Uterus (tissue), 2 donors: Measurements from ENCODE around the gene CBX1.

Source experiments
- CTCF ChIP-seq, 4 experiments: fragments of 200-600 bp in 2 of 4; fragments of 450-650 bp in 2 of 4; sonication (generic) in 2 of 4; IDR thresholded peaks; one replicate each; pipeline ENCODE4 v1.5.1; 2016 to 2019; ENCODE audit warnings: antibody characterized with exemption in 4 of 4, mild to moderate bottlenecking in 2 of 4, moderate library complexity in 1 of 4
- POLR2A ChIP-seq, 2 donors: fragments of 450-650 bp; IDR thresholded peaks; one replicate each; pipeline ENCODE4 v1.6.1; 2016; ENCODE audit warnings: antibody characterized with exemption in 2 of 2, mild to moderate bottlenecking in 1 of 2, moderate library complexity in 1 of 2

GRCh38 chr17:48107137-48108055 lies 6.1 kb upstream of the CBX1 start, which contains the start of gene SNX11:
- TF ChIP-seq CTCF (IDR thresholded peaks at IDR 0.05) (peak; percentile 3 to 7 (median 5)), POLR2A (IDR thresholded peaks at IDR 0.05) (peak; percentile 22 to 64)
